HG02840 (cell line): ENCODE results near the gene SLC2A13.

Experiments
- ATAC-seq: cut with Tn5 transposase; IDR thresholded peaks from one replicate; pipeline ENCODE4 v1.9.1; 2021; ENCODE audit warnings: mild to moderate bottlenecking, moderate library complexity, moderate number of reproducible peaks; ENCODE audit not compliant: unreplicated experiment, low FRiP score

SLC2A13 gene

GRCh38 chr12:40002178-40003169, 103.4 kb downstream of the SLC2A13 start:
- ATAC-seq = no peak

GRCh38 chr12:40001406-40001805, 104.5 kb downstream of the SLC2A13 start:
- ATAC-seq = no peak

GRCh38 chr12:40000884-40001283, 105.0 kb downstream of the SLC2A13 start:
- no peak for ATAC-seq

GRCh38 chr12:39993268-39993667, 112.6 kb downstream of the SLC2A13 start:
- ATAC-seq = no peak

GRCh38 chr12:39990122-39991101, 115.5 kb downstream of the SLC2A13 start:
- peak; percentile 89 for ATAC-seq

- no peak for ATAC-seq
Measured at GRCh38 chr12:39989501-39989900, 116.4 kb downstream of the SLC2A13 start.

- ATAC-seq = no peak
Measured at GRCh38 chr12:39988574-39988973, 117.3 kb downstream of the SLC2A13 start.

- no peak for ATAC-seq
Measured at GRCh38 chr12:39986674-39987073, 119.2 kb downstream of the SLC2A13 start.

GRCh38 chr12:39984670-39985069, 121.2 kb downstream of the SLC2A13 start:
- ATAC-seq = no peak

GRCh38 chr12:39975374-39975918, 130.4 kb downstream of the SLC2A13 start:
- ATAC-seq = no peak

GRCh38 chr12:39972119-39972518, 133.8 kb downstream of the SLC2A13 start:
- ATAC-seq = no peak

- no peak for ATAC-seq
Measured at GRCh38 chr12:39971348-39971747, 134.5 kb downstream of the SLC2A13 start.

GRCh38 chr12:39966721-39967120, 139.2 kb downstream of the SLC2A13 start:
- ATAC-seq = no peak

GRCh38 chr12:39966256-39966655, 139.6 kb downstream of the SLC2A13 start:
- no peak for ATAC-seq

GRCh38 chr12:39959467-39959866, 146.4 kb downstream of the SLC2A13 start:
- ATAC-seq = no peak

GRCh38 chr12:39959031-39959430, 146.8 kb downstream of the SLC2A13 start:
- no peak for ATAC-seq

GRCh38 chr12:39958377-39958776, 147.5 kb downstream of the SLC2A13 start:
- no peak for ATAC-seq

- no peak for ATAC-seq
Measured at GRCh38 chr12:39956725-39957124, 149.2 kb downstream of the SLC2A13 start.

GRCh38 chr12:39946361-39947280, 159.3 kb downstream of the SLC2A13 start:
- ATAC-seq = no peak

- no peak for ATAC-seq
Measured at GRCh38 chr12:39937119-39937518, 168.8 kb downstream of the SLC2A13 start.
